Glutamatergic neuron (in vitro differentiated cells): ENCODE results near the gene TRPM2. TPM values are rescaled to one million over a fixed set of nuclear protein-coding genes. Genes with fewer than 3 reads are reported as not detected.

Experiments
- DNase-seq: peaks from one replicate; pipeline ENCODE4 v3.0.0; 2022
- H3K27ac Mint-ChIP-seq: one replicate; pipeline ENCODE4 v1.8.0; 2020; ENCODE audit warnings: mild to moderate bottlenecking, mixed read lengths, inconsistent platforms; ENCODE audit not compliant: unreplicated experiment
- H3K27me3 Mint-ChIP-seq: one replicate; pipeline ENCODE4 v1.8.0; 2020; ENCODE audit warnings: mild to moderate bottlenecking, moderate library complexity, mixed read lengths, inconsistent platforms; ENCODE audit not compliant: unreplicated experiment
- H3K36me3 Mint-ChIP-seq: one replicate; pipeline ENCODE4 v1.8.0; 2020; ENCODE audit warnings: mild to moderate bottlenecking, mixed read lengths, inconsistent platforms; ENCODE audit not compliant: unreplicated experiment
- H3K4me1 Mint-ChIP-seq: one replicate; pipeline ENCODE4 v1.8.0; 2020; ENCODE audit warnings: mild to moderate bottlenecking, low read depth, mixed read lengths, inconsistent platforms; ENCODE audit not compliant: unreplicated experiment
- H3K4me3 Mint-ChIP-seq: one replicate; pipeline ENCODE4 v1.8.0; 2020; ENCODE audit warnings: mild to moderate bottlenecking, mixed read lengths, inconsistent platforms; ENCODE audit not compliant: unreplicated experiment
- H3K9me3 Mint-ChIP-seq: one replicate; pipeline ENCODE4 v1.8.0; 2020; ENCODE audit warnings: mild to moderate bottlenecking, moderate library complexity, mixed read lengths, inconsistent platforms; ENCODE audit not compliant: unreplicated experiment
- CTCF ChIP-seq: fragments of 200-600 bp; sonication (generic); IDR thresholded peaks from one replicate; pipeline ENCODE4 v1.5.0; 2021; ENCODE audit not compliant: partially characterized antibody, unreplicated experiment
- total RNA-seq: library from RNA; stranded (reverse); fragmentation: NEBNext Ultra II Directional; extraction: Animal tissue kit (Norgen Biotek cat#: 25700); gene quantifications from one replicate; pipeline ENCODE4 v1.2.1, GENCODE V29; 2021; ENCODE audit not compliant: unreplicated experiment

Gene TRPM2
- total RNA-seq, 1 donor from 2014 or later, result not detected

GRCh38 chr21:44324854-44325107 is 28.6 kb upstream of the TRPM2 start:
- no peak for TF ChIP-seq CTCF
- Mint-ChIP-seq H3K4me1 (no peaks in the 10 kb centered on the region), H3K36me3 (no peaks in the 10 kb centered on the region), H3K4me3 (no peak overlapping the region), H3K27ac (no peak overlapping the region), H3K9me3 (no peaks in the 10 kb centered on the region), H3K27me3 (peaks cover 7% of the 10 kb centered on the region)
- no peak for DNase-seq

DNA sequence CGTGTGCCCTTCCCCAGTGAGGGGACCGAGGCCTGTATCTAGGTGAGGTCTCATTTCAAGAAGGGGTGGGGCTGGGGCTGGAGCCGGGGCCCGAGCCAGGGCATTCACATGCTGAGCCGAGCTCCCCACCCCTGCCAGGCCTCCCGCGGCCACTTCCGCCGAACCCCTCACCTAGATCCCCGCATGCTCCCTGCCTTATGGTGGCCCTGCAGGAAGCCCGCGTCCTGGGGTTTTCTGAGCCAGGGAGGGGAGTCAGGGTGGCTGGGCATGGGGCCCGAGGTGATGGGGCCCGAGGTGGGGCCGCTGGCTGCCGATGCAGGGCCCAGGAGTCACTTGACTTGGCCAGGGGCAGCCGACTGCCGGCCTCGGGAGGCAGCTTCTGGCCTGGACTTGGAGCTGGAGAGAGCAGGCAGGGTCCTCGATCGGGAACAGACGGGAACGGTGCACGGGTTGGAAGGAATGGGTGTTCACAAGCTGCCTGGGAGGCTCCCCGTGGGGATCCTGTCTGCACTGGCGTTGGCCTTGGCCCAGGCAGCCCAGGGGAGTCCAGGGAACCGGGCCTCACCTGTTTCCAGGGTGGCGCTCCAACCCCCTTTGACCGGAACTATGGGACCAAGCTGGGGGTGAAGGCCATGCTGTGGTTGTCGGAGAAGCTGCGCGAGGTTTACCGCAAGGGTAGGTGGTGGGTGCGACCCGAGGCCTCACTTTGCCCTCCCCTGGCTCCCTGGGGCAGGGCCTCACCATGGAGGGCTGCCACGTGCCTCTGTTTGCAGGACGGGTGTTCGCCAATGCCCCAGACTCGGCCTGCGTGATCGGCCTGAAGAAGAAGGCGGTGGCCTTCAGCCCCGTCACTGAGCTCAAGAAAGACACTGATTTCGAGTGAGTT is 27.8 kb upstream of the TRPM2 start:
- H3K9me3 Mint-ChIP-seq, result no peaks in the 10 kb centered on the region
- no peaks in the 10 kb centered on the region for H3K4me1 Mint-ChIP-seq
- H3K27ac Mint-ChIP-seq, result no peak overlapping the region
- peaks cover 5% of the 10 kb centered on the region for H3K27me3 Mint-ChIP-seq
- no peak for DNase-seq
- no peak overlapping the region for H3K4me3 Mint-ChIP-seq
- TF ChIP-seq CTCF, result no peak
- no peaks in the 10 kb centered on the region for H3K36me3 Mint-ChIP-seq

DNA sequence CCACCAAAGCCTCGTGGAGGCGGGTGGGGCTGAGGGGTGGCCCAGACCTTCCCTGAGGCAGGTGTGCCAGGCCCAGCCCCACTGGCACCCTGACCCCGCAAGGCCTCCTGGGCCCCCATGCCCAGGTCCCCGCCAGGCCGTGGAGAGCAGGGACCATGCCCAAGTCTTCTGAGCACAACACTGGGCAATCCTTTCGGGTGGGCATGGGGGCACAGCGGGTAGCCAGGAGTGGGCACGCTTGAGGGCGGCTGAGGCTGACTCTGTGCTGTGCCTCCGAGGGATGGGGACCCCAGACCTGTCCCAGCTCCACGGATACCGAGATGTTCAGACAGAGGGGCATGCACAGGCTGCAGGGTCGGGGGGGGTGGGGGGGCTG is 27.2 kb upstream of the TRPM2 start:
- Mint-ChIP-seq H3K27me3 (peaks cover 6% of the 10 kb centered on the region), H3K4me1 (no peaks in the 10 kb centered on the region), H3K4me3 (no peak overlapping the region), H3K36me3 (no peaks in the 10 kb centered on the region), H3K27ac (no peak overlapping the region), H3K9me3 (no peaks in the 10 kb centered on the region)
- DNase-seq, result no peak
- TF ChIP-seq CTCF, result no peak

GRCh38 chr21:44326716-44327602 is 26.5 kb upstream of the TRPM2 start:
- Mint-ChIP-seq H3K36me3 (no peaks in the 10 kb centered on the region), H3K9me3 (peaks cover 3% of the 10 kb centered on the region), H3K27me3 (peaks cover 10% of the 10 kb centered on the region), H3K4me1 (peaks cover 5% of the 10 kb centered on the region), H3K4me3 (no peak overlapping the region), H3K27ac (no peak overlapping the region)
- no peak for TF ChIP-seq CTCF
- DNase-seq, result no peak

DNA sequence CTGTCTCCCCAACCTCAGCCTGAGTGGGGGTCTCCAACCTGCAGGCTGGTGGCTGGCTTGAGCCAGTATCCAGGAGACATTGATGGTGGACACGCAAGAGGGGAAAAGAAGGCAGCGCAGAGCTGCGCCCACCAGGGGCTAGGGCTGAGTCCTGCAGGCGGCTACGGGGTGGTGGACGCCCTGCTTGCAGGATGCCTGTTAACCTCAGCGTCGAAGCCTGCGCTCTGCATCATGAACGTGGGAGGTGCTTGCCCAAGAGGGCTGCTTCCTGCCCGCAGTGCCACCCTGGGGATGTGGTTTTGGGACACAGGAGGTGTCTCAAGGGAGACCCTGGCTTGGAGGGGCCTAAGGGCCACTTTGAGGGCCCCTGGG is 25.8 kb upstream of the TRPM2 start:
- no peak overlapping the region for H3K4me3 Mint-ChIP-seq
- DNase-seq, result no peak
- H3K27me3 Mint-ChIP-seq, result peaks cover 12% of the 10 kb centered on the region
- peaks cover 7% of the 10 kb centered on the region for H3K4me1 Mint-ChIP-seq
- H3K9me3 Mint-ChIP-seq, result peaks cover 6% of the 10 kb centered on the region
- H3K27ac Mint-ChIP-seq, result no peak overlapping the region
- H3K36me3 Mint-ChIP-seq, result no peaks in the 10 kb centered on the region
- no peak for TF ChIP-seq CTCF
